Glutamatergic neuron (in vitro differentiated cells): ENCODE measurements around the gene MC4R. TPM values are rescaled to one million over a fixed set of nuclear protein-coding genes. Genes with fewer than 3 reads are reported as not detected.

Source experiments
- DNase-seq: peaks from one replicate; pipeline ENCODE4 v3.0.0; 2022
- H3K27ac Mint-ChIP-seq: one replicate; pipeline ENCODE4 v1.8.0; 2020; ENCODE audit warnings: mild to moderate bottlenecking, mixed read lengths, inconsistent platforms; ENCODE audit not compliant: unreplicated experiment
- H3K27me3 Mint-ChIP-seq: one replicate; pipeline ENCODE4 v1.8.0; 2020; ENCODE audit warnings: mild to moderate bottlenecking, moderate library complexity, mixed read lengths, inconsistent platforms; ENCODE audit not compliant: unreplicated experiment
- H3K36me3 Mint-ChIP-seq: one replicate; pipeline ENCODE4 v1.8.0; 2020; ENCODE audit warnings: mild to moderate bottlenecking, mixed read lengths, inconsistent platforms; ENCODE audit not compliant: unreplicated experiment
- H3K4me1 Mint-ChIP-seq: one replicate; pipeline ENCODE4 v1.8.0; 2020; ENCODE audit warnings: mild to moderate bottlenecking, low read depth, mixed read lengths, inconsistent platforms; ENCODE audit not compliant: unreplicated experiment
- H3K4me3 Mint-ChIP-seq: one replicate; pipeline ENCODE4 v1.8.0; 2020; ENCODE audit warnings: mild to moderate bottlenecking, mixed read lengths, inconsistent platforms; ENCODE audit not compliant: unreplicated experiment
- H3K9me3 Mint-ChIP-seq: one replicate; pipeline ENCODE4 v1.8.0; 2020; ENCODE audit warnings: mild to moderate bottlenecking, moderate library complexity, mixed read lengths, inconsistent platforms; ENCODE audit not compliant: unreplicated experiment
- total RNA-seq: library from RNA; stranded (reverse); fragmentation: NEBNext Ultra II Directional; extraction: Animal tissue kit (Norgen Biotek cat#: 25700); gene quantifications from one replicate; pipeline ENCODE4 v1.2.1, GENCODE V29; 2021; ENCODE audit not compliant: unreplicated experiment
- TF ChIP-seq, protein P1 (sequence below): fragments of 200-600 bp; sonication (generic); IDR thresholded peaks from one replicate; pipeline ENCODE4 v1.5.0; 2021; ENCODE audit not compliant: partially characterized antibody, unreplicated experiment

MC4R gene
- total RNA-seq, 1 donor from 2014 or later, result not detected

DNA sequence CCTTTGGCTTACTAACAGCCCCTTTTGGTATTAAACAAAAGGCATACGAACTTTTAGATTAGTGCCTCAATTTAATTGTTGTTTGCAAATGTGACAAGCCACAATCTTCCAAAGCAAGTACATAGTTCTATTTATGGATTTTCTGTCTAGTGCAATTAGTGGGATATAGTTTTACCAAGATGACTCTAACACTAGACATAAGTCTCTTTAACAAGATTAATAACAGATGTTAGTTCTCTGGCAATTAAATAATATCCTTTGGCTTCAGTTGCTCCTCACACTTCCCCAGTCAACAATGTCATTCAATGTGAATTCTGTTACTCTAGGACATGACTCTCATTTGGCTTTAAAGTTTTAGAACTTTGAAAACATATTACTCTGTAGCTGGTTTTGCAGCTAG, 16.7 kb upstream of the MC4R start:
- Mint-ChIP-seq H3K27me3 (no peaks in the 10 kb centered on the region), H3K4me3 (no peak overlapping the region), H3K4me1 (no peaks in the 10 kb centered on the region), H3K27ac (no peak overlapping the region), H3K36me3 (no peaks in the 10 kb centered on the region), H3K9me3 (no peaks in the 10 kb centered on the region)
- DNase-seq, result no peak
- TF ChIP-seq, protein P1, sequence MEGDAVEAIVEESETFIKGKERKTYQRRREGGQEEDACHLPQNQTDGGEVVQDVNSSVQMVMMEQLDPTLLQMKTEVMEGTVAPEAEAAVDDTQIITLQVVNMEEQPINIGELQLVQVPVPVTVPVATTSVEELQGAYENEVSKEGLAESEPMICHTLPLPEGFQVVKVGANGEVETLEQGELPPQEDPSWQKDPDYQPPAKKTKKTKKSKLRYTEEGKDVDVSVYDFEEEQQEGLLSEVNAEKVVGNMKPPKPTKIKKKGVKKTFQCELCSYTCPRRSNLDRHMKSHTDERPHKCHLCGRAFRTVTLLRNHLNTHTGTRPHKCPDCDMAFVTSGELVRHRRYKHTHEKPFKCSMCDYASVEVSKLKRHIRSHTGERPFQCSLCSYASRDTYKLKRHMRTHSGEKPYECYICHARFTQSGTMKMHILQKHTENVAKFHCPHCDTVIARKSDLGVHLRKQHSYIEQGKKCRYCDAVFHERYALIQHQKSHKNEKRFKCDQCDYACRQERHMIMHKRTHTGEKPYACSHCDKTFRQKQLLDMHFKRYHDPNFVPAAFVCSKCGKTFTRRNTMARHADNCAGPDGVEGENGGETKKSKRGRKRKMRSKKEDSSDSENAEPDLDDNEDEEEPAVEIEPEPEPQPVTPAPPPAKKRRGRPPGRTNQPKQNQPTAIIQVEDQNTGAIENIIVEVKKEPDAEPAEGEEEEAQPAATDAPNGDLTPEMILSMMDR, result no peak

DNA sequence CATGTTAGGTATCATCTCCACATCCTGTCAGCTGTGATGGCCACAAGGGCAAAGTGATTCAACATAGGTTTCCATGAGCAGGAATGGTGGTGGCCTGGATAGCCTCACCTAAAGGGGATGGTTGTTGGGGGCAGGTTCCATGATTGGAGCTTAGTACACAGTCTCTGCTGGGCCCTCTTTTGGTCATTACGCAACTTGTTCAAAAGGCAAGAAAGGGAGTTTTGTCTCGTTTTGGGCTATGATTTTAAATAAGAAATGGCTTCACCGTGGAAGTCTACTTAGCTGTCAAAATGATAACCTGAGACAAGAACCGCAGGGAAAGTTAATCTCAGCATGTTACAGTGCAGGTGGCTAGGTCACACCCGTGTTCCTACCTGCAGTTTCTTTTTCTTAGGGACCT, 13.1 kb upstream of the MC4R start:
- TF ChIP-seq, protein P1, result no peak
- Mint-ChIP-seq H3K27ac (no peak overlapping the region), H3K4me3 (no peak overlapping the region), H3K9me3 (no peaks in the 10 kb centered on the region), H3K27me3 (no peaks in the 10 kb centered on the region), H3K36me3 (no peaks in the 10 kb centered on the region), H3K4me1 (no peaks in the 10 kb centered on the region)
- no peak for DNase-seq

DNA sequence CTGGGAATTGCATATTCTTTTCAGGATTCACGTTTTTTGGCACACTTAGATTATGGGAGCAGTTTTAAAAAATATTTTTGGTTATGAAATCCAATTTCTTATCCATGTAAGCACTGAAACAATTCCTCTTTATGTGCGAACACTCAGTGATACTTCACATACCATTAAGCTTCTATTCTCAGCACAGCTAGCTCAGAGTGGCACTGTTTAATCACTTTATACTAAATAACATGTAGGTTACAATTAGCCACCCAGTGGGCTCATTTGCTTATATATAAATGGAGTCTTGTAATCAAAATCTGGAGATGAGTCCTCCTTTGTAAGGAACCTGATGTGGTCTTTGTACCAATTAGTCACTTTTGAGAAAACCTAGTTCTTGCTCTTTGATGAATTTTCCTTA, 11.3 kb upstream of the MC4R start:
- H3K27me3 Mint-ChIP-seq, result no peaks in the 10 kb centered on the region
- no peaks in the 10 kb centered on the region for H3K4me1 Mint-ChIP-seq
- TF ChIP-seq, protein P1, result no peak

DNA sequence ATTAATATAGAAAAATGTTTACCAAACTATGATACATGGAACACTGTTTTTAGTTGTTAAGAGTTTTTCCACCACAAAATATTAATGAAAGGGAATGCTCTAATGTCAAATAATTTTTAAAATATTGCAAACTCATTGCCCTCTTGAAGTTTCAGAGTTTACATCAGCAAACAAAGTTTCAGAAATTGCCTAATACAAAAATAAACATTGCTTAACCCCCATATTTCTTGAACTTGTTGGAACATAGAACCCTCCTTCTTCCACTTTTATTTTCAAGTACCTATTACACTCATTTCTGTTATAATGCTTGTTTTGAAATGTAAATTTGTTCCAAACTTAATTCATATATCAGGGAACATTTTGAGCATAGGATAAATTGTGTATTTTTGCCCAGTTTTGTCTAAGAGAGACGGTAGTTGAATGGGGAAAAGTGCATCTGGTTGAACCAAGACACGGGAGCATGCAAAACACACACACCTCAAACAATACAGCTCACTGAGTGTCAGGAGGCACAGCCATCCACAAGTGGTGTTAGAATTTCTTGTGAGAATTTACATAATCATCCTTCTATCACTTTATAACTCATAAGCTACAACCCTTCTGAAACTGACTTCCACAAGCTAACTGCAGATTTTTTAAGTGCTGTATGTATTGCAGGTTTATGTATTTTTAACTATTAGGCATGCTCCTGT, 5.3 kb upstream of the MC4R start:
- Mint-ChIP-seq H3K9me3 (no peaks in the 10 kb centered on the region), H3K27ac (no peak overlapping the region), H3K36me3 (no peaks in the 10 kb centered on the region), H3K4me3 (no peak overlapping the region), H3K4me1 (no peaks in the 10 kb centered on the region), H3K27me3 (no peaks in the 10 kb centered on the region)
- TF ChIP-seq, protein P1, result no peak
- DNase-seq, result no peak

More for the DNA sequence above, 11.3 kb upstream of the MC4R start:
- no peaks in the 10 kb centered on the region for H3K36me3 Mint-ChIP-seq
- no peaks in the 10 kb centered on the region for H3K9me3 Mint-ChIP-seq
- DNase-seq, result no peak
- no peak overlapping the region for H3K4me3 Mint-ChIP-seq
- H3K27ac Mint-ChIP-seq, result no peak overlapping the region

DNA sequence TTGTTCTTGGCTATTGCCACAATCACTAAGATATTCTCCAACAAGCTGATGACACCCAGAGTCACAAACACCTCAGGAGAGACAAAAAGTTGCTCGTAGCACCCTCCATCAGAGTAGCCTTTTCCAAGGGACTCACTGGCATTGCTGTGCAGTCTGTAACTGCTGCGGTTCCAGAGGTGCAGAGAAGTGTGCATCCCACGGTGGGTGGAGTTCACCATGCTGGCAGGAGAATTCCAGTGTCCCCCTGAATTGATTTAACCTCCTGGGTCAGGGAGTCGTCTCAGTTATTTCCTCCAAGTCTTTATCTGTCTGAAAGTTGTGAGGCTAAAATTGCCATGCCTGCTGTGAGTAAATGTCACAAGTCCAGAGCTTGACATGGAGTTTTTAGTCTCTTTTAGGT, 443 bp downstream of the MC4R start:
- Mint-ChIP-seq H3K27me3 (no peaks in the 10 kb centered on the region), H3K4me3 (no peak overlapping the region), H3K9me3 (no peaks in the 10 kb centered on the region), H3K27ac (peak overlapping the region; percentile 91), H3K4me1 (peaks cover 7% of the 10 kb centered on the region), H3K36me3 (no peaks in the 10 kb centered on the region)
- DNase-seq, result no peak
- TF ChIP-seq, protein P1, result no peak
